Measurements from ENCODE around the gene SLC12A2. TPM values are rescaled to one million over a fixed set of nuclear protein-coding genes. Genes with fewer than 3 reads are reported as not detected.

The SLC12A2 gene
- total RNA-seq (2014; rRNA removed; shearing (Covaris generic)) = 16.1 and 18.3 TPM in 2 replicates
- polyA plus RNA-seq (2016; fragmentation: Nextera tagmentation; extraction: Ambion mirVana) = 6.0 and 6.6 TPM in 2 replicates

DNA sequence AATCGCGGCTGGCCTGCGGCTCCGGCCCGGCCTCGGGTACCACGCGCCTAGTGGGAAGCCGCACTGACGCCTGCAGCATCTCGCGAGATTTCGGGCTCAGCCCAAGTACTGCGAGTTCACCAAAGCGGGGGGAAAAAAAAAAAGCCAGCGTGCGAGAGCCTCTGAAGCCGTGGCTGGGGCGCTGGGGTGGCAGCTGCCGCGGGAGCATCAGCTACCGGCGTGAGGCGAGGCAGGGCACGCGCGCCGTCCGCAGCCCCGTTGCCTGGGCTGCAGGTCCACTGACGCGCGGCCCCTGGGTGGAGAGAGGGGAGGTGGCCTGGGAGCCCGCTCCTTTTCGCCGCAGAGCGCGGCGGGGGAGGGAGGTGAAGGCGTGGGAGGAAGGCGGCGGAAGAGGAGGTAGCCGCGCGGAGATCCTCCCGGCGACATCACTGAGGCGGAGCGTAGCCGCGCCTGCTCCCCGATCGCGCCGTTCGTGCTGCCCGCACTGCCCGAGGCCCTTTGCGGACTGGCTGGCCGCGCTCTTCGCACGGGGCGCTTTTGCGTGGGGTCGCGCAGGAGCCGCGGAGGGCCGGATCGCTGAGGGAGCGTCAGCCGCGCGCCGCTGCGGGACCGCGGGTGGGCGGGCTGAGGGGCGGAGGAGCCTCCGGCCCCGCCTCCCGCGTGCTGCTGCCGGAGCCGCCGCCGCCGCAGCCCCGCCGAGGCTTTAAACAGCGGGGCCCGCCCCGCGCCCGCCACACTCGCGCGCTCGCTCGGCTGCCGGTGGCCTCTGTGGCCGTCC lies at the start of gene SLC12A2:
Gene SLC12A2 (plus strand): TSS at position 734 of the 778 bp plus-strand sequence. CDS start 189 bp downstream, outside the sequence.
- DNase-seq = peak; percentile 98
- in situ Hi-C loops (cut with MboI) = no loop called here
- H3K79me2 ChIP-seq (ENCODE audit: insufficient read depth) = peaks cover 78% of the 10 kb centered on the region

DNA sequence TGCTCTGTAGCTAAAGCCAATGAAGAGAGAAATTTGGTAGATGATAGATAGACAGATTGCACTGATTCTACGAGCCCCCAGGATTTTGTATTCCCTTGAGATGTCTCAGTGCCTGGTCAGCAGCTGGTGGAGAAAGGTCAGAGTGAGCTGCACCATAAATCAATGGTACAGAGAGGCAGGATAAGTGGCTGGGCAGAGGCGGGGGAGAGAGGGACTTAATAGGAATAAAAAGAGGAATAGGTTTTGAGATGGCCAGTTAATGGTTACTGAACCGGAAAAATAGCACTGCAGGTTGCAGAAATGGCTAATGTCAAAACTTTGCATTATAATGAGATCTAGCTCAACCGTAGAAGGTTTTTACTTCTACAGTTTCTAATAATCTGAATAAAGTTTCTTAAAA lies 47.9 kb upstream of the SLC12A2 start:
- Histone ChIP-seq H3K4me1 (ENCODE audit: insufficient read depth) (peaks cover 14% of the 10 kb centered on the region), H3K9me2 (ENCODE audit: insufficient read depth) (no peaks in the 10 kb centered on the region), H3K27ac (no peak overlapping the region), H2AFZ (no peak overlapping the region), H3K4me2 (ENCODE audit: unreplicated experiment) (no peak overlapping the region), H3K79me2 (ENCODE audit: insufficient read depth) (peaks cover 10% of the 10 kb centered on the region), H3K9ac (no peak overlapping the region), H3K36me3 (ENCODE audit: low read depth) (peaks cover 5% of the 10 kb centered on the region; the same call in 1 of the 2 replicates), H3K4me3 (no peak overlapping the region), H3F3A (ENCODE audit: insufficient read depth) (no peaks in the 10 kb centered on the region), H3K27me3 (replicated peaks; ENCODE audit: insufficient read depth) (no peaks in the 10 kb centered on the region), H4K20me1 (ENCODE audit: insufficient read depth) (no peaks in the 10 kb centered on the region; the same call in 1 of the 2 replicates), H3K9me3 (ENCODE audit: low read depth) (peaks cover 3% of the 10 kb centered on the region)
- no peak for TF ChIP-seq EZH2phosphoT487 (IDR thresholded peaks at IDR 0.05; ENCODE audit: insufficient read depth, low read depth)
- TF ChIP-seq EZH2 (IDR thresholded peaks at IDR 0.05; ENCODE audit: insufficient read depth, poor library complexity, severe bottlenecking) = no peak
- in situ Hi-C loops (cut with MboI) = no loop called here
- DNase-seq = no peak
- 96 to 98% methylated on average over 4 of the region's 4 CpGs for WGBS, 2 experiments (ENCODE audit: low coverage in 1 of 2, low lambda C conversion rate in 2 of 2, missing lambda C conversion rate in 2 of 2)

More for the DNA sequence above, at the start of gene SLC12A2:
- no peaks in the 10 kb centered on the region for H3K9me2 ChIP-seq (ENCODE audit: insufficient read depth)
- H3K4me3 ChIP-seq = peak within 1 kb of the TSS; percentile 88
- H3K27me3 ChIP-seq (replicated peaks; ENCODE audit: insufficient read depth) = no peaks in the 10 kb centered on the region
- peak within 1 kb of the TSS; percentile 100 for H3K4me2 ChIP-seq (ENCODE audit: unreplicated experiment)
- no peaks in the 10 kb centered on the region for H3K36me3 ChIP-seq (ENCODE audit: low read depth)
- H3F3A ChIP-seq (ENCODE audit: insufficient read depth) = peaks cover 5% of the 10 kb centered on the region; the same call in 1 of the 2 replicates
- no peaks in the 10 kb centered on the region for H3K9me3 ChIP-seq (ENCODE audit: low read depth)
- H4K20me1 ChIP-seq (ENCODE audit: insufficient read depth) = no peaks in the 10 kb centered on the region
- H2AFZ ChIP-seq = peak within 1 kb of the TSS; percentile 96
- WGBS, 2 experiments (ENCODE audit: low coverage in 1 of 2, low lambda C conversion rate in 2 of 2, missing lambda C conversion rate in 2 of 2) = 0 to 1% methylated on average over 61 to 67 of the region's 104 CpGs
- H3K9ac ChIP-seq = peak within 1 kb of the TSS; percentile 87
- TF ChIP-seq EZH2 (IDR thresholded peaks at IDR 0.05; ENCODE audit: insufficient read depth, poor library complexity, severe bottlenecking) = no peak
- TF ChIP-seq EZH2phosphoT487 (IDR thresholded peaks at IDR 0.05; ENCODE audit: insufficient read depth, low read depth) = no peak
- peak within 1 kb of the TSS; percentile 77 for H3K27ac ChIP-seq
- H3K4me1 ChIP-seq (ENCODE audit: insufficient read depth) = peaks cover 25% of the 10 kb centered on the region

DNA sequence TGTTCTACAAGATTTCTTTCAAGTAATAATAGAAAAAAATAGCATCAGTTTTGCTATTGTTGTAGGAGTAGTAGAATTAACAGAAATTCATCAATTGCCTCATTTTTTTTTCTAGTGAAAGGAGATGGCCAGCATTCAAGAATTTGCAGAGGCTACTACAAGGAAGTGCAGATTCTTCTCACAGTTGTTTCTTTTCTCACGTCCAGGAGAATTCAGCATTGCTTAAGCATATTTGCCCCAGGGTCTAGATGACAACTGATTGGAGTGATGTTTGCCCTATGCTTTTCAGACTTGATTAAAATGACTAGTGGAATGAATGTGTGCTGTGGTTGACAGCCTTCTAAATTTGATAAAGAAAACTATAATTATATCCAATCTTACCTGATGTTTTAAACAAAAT lies 46.6 kb upstream of the SLC12A2 start:
- peak; percentile 19 for DNase-seq
- Histone ChIP-seq H3K27me3 (replicated peaks; ENCODE audit: insufficient read depth) (no peaks in the 10 kb centered on the region), H3K9me2 (ENCODE audit: insufficient read depth) (no peaks in the 10 kb centered on the region), H3K79me2 (ENCODE audit: insufficient read depth) (peaks cover 10% of the 10 kb centered on the region), H2AFZ (no peak overlapping the region), H3K9ac (no peak overlapping the region), H3K9me3 (ENCODE audit: low read depth) (peaks cover 3% of the 10 kb centered on the region), H3K4me2 (ENCODE audit: unreplicated experiment) (no peak overlapping the region), H3K36me3 (ENCODE audit: low read depth) (peaks cover 5% of the 10 kb centered on the region; the same call in 1 of the 2 replicates), H3K4me1 (ENCODE audit: insufficient read depth) (peaks cover 14% of the 10 kb centered on the region), H3K4me3 (no peak overlapping the region), H3K27ac (no peak overlapping the region), H3F3A (ENCODE audit: insufficient read depth) (no peaks in the 10 kb centered on the region), H4K20me1 (ENCODE audit: insufficient read depth) (no peaks in the 10 kb centered on the region; the same call in 1 of the 2 replicates)
- TF ChIP-seq EZH2 (IDR thresholded peaks at IDR 0.05; ENCODE audit: insufficient read depth, poor library complexity, severe bottlenecking) (no peak), EZH2phosphoT487 (IDR thresholded peaks at IDR 0.05; ENCODE audit: insufficient read depth, low read depth) (no peak)
- in situ Hi-C loops (cut with MboI) = no loop called here
- 30 to 46% methylated on average over 1 of the region's 1 CpG for WGBS, 2 experiments (ENCODE audit: low coverage in 1 of 2, low lambda C conversion rate in 2 of 2, missing lambda C conversion rate in 2 of 2)

DNA sequence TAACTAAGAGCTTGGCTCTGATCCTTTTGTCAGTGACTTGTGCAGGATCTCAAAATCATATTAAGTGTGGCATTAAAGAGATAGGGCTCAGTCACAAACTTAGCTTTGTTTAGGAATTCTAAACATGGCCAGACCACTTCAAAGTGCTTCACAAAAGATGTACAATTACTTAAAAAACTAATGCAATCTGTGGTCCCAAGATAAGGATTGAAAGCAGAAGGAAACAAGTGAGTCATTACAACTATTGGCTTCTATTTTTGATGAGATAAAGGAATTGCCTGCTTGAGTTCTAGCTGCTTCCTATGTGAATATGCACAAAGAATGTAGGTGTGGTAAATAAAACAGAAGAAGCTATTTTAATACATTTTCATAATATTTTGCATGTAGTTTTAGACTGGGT lies 44.9 kb upstream of the SLC12A2 start:
- no peak overlapping the region for H3K27ac ChIP-seq
- H3K4me2 ChIP-seq (ENCODE audit: unreplicated experiment) = peak overlapping the region; percentile 50
- no peaks in the 10 kb centered on the region; the same call in 1 of the 2 replicates for H4K20me1 ChIP-seq (ENCODE audit: insufficient read depth)

More for the DNA sequence above, 44.9 kb upstream of the SLC12A2 start:
- in situ Hi-C loops (cut with MboI) = no loop called here
- Histone ChIP-seq H3F3A (ENCODE audit: insufficient read depth) (no peaks in the 10 kb centered on the region), H3K27me3 (replicated peaks; ENCODE audit: insufficient read depth) (no peaks in the 10 kb centered on the region), H3K79me2 (ENCODE audit: insufficient read depth) (no peaks in the 10 kb centered on the region), H3K9ac (no peak overlapping the region), H3K36me3 (ENCODE audit: low read depth) (no peaks in the 10 kb centered on the region), H3K4me3 (no peak overlapping the region), H3K9me3 (ENCODE audit: low read depth) (peaks cover under 1% of the 10 kb centered on the region), H3K4me1 (ENCODE audit: insufficient read depth) (peaks cover 14% of the 10 kb centered on the region), H3K9me2 (ENCODE audit: insufficient read depth) (no peaks in the 10 kb centered on the region), H2AFZ (no peak overlapping the region)
- no peak for TF ChIP-seq EZH2phosphoT487 (IDR thresholded peaks at IDR 0.05; ENCODE audit: insufficient read depth, low read depth)
- TF ChIP-seq EZH2 (IDR thresholded peaks at IDR 0.05; ENCODE audit: insufficient read depth, poor library complexity, severe bottlenecking) = no peak
- peak; percentile 41 for DNase-seq

Data from GM23248 (cell line).